ENCODE data around the gene MPZL1.

Gene MPZL1

DNA sequence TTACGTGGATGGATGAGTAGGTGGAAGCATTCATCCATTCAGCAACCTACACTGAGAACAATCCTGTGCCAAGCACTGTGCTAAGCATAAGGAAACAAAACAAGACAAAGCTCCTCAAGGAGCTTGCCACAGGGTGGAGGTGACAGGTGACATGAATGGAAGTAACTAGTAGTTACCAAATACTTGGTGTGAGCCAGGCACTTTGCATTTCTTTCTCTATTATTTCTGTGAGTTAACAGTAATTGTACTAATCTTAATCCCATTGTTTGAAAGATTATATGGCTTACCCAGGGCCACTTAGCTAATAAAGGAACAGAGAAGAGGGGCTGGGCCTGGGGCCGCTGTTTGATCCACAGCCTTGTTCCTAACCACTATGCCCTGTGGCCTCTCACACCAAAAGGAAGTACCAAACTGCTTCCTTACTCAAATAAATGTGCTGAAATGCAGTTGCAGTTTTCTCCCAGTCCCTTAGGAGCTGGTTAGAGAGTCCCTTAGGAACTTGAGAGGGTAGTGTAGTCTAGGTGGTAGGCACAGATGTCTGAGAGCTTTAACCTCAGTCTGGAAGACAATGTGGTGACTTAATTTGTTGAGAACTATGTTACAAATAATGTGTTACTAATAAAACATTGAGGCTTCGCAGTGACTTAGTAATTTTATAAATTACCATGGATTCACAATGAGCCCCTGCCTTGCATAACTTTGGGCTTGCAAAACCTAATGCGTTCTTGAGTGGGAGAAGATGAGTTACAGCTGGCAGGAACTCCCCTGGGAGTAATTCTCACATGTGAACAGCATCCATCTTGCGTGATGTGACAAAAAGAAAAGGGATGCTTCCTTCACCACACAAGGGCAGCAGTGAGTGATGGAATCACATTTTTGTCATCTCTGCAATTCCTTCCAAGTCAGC, 69.8 kb downstream of the MPZL1 start:
- Histone ChIP-seq H3K27ac (ENCODE audit: low read length) (no peak overlapping the region), H3K9ac (ENCODE audit: low read depth, low read length) (no peak overlapping the region), H4K20me1 (ENCODE audit: insufficient read depth, low read length) (no peaks in the 10 kb centered on the region), H2AFZ (ENCODE audit: low read depth, low read length) (no peak overlapping the region), H3K4me2 (ENCODE audit: insufficient read depth, low read length) (no peak overlapping the region), H3K4me3 (ENCODE audit: low read depth in 1 of 2, low read length in 2 of 2) (no peak overlapping the region), H3K36me3 (ENCODE audit: insufficient read depth, low read length) (peaks cover 50% of the 10 kb centered on the region), H3K79me2 (ENCODE audit: insufficient read depth, low read length) (no peaks in the 10 kb centered on the region), H3K4me1 (ENCODE audit: insufficient read depth, low read length) (no peaks in the 10 kb centered on the region), H3K9me3 (ENCODE audit: insufficient read depth, low read length, severe bottlenecking) (no peaks in the 10 kb centered on the region), H3K27me3 (ENCODE audit: insufficient read depth, low read length, poor library complexity) (no peaks in the 10 kb centered on the region)
- TF ChIP-seq CTCF (IDR thresholded peaks at IDR 0.05; ENCODE audit: borderline replicate concordance, extremely low read depth, low read length, poor library complexity, severe bottlenecking) (no peak), EZH2 (IDR thresholded peaks at IDR 0.05; ENCODE audit: borderline replicate concordance, low read depth, low read length, severe bottlenecking) (no peak)
- DNase-seq = no peak
- peak; percentile 24; the same call in 1 of the 3 replicates for ATAC-seq (ENCODE audit: insufficient read depth, low read depth)

- Histone ChIP-seq H3K79me2 (ENCODE audit: insufficient read depth, low read length) (no peaks in the 10 kb centered on the region), H4K20me1 (ENCODE audit: insufficient read depth, low read length) (no peaks in the 10 kb centered on the region), H3K9me3 (ENCODE audit: insufficient read depth, low read length, severe bottlenecking) (no peaks in the 10 kb centered on the region), H3K27ac (ENCODE audit: low read length) (no peak overlapping the region), H2AFZ (ENCODE audit: low read depth, low read length) (no peak overlapping the region), H3K27me3 (ENCODE audit: insufficient read depth, low read length, poor library complexity) (no peaks in the 10 kb centered on the region), H3K4me3 (ENCODE audit: low read depth in 1 of 2, low read length in 2 of 2) (no peak overlapping the region), H3K4me1 (ENCODE audit: insufficient read depth, low read length) (peaks cover 6% of the 10 kb centered on the region; the same call in 1 of the 2 replicates), H3K9ac (ENCODE audit: low read depth, low read length) (no peak overlapping the region), H3K4me2 (ENCODE audit: insufficient read depth, low read length) (no peak overlapping the region), H3K36me3 (ENCODE audit: insufficient read depth, low read length) (peaks cover 44% of the 10 kb centered on the region)
- no peak for TF ChIP-seq EZH2 (IDR thresholded peaks at IDR 0.05; ENCODE audit: borderline replicate concordance, low read depth, low read length, severe bottlenecking)
- no peak for TF ChIP-seq CTCF (IDR thresholded peaks at IDR 0.05; ENCODE audit: borderline replicate concordance, extremely low read depth, low read length, poor library complexity, severe bottlenecking)
- ATAC-seq (ENCODE audit: insufficient read depth, low read depth) (no peak), DNase-seq (no peak)
Measured at GRCh38 chr1:167792188-167792565, 70.4 kb downstream of the MPZL1 start.

DNA sequence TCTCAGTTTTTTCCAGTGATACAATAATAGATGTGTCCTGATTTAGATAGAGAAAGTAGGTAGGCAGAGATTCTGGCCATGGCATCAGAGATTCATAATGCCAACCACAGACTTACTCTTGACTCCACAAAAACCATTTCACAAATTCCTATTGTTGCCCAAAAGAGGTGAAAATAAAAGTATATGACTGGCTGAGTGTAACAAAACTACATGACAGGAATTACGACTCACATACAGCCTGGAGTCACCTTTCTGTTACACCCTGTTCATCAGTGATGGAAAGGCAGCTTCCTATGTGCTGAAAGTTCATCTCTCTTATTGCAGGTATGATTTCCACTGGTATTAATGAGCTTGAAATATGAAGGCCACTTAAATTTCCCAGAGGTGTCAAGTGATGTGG, 72.3 kb downstream of the MPZL1 start:
- Histone ChIP-seq H3K4me1 (ENCODE audit: insufficient read depth, low read length) (peaks cover 6% of the 10 kb centered on the region; the same call in 1 of the 2 replicates), H3K36me3 (ENCODE audit: insufficient read depth, low read length) (peaks cover 26% of the 10 kb centered on the region; the same call in 1 of the 2 replicates), H3K27me3 (ENCODE audit: insufficient read depth, low read length, poor library complexity) (no peaks in the 10 kb centered on the region), H3K79me2 (ENCODE audit: insufficient read depth, low read length) (no peaks in the 10 kb centered on the region), H3K9me3 (ENCODE audit: insufficient read depth, low read length, severe bottlenecking) (no peaks in the 10 kb centered on the region), H3K27ac (ENCODE audit: low read length) (no peak overlapping the region), H4K20me1 (ENCODE audit: insufficient read depth, low read length) (no peaks in the 10 kb centered on the region), H3K9ac (ENCODE audit: low read depth, low read length) (no peak overlapping the region), H3K4me2 (ENCODE audit: insufficient read depth, low read length) (no peak overlapping the region), H2AFZ (ENCODE audit: low read depth, low read length) (no peak overlapping the region), H3K4me3 (ENCODE audit: low read depth in 1 of 2, low read length in 2 of 2) (no peak overlapping the region)
- DNase-seq (no peak), ATAC-seq (ENCODE audit: insufficient read depth, low read depth) (no peak)
- TF ChIP-seq CTCF (IDR thresholded peaks at IDR 0.05; ENCODE audit: borderline replicate concordance, extremely low read depth, low read length, poor library complexity, severe bottlenecking) (no peak), EZH2 (IDR thresholded peaks at IDR 0.05; ENCODE audit: borderline replicate concordance, low read depth, low read length, severe bottlenecking) (no peak)

Measured in DND-41 (cell line).